Measurements from ENCODE around the gene TRNP1. TPM values are rescaled to one million over a fixed set of nuclear protein-coding genes. Genes with fewer than 3 reads are reported as not detected.

The TRNP1 gene
- total and polyA plus RNA-seq, 4 donors: 0.97 to 10.0 (median 2.4) TPM

DNA sequence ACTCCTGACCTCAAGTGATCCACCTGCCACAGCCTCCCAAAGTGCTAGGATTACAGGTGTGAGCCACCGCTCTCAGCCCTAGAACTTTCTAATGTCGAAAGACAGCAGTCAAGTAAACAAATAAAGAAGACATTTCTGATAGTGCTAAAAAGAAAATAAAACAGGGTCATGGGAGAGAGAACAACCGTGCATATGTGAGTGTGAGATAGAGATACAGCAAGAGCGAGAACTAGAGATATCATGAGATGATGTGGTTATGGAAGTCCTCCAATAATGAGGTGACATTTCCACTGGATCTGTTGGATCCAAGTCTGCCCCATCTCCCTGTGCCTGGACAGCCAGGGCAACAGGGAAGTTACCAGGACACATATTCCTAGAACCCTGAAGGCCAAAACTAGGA is 23.7 kb downstream of the TRNP1 start:
- no peak overlapping the region for H3K4me3 ChIP-seq (ENCODE audit: low read depth in 1 of 3, low read length in 3 of 3)
- H3K27ac ChIP-seq (ENCODE audit: low read depth in 1 of 2, low read length in 2 of 2): no peak overlapping the region
- TF ChIP-seq HNF4A (conservative IDR thresholded peaks at IDR 0.05): no peak
- TF ChIP-seq CTCF (IDR thresholded peaks at IDR 0.05; ENCODE audit: low read depth, low read length, missing input control): no peak
- TF ChIP-seq TAF1 (conservative IDR thresholded peaks at IDR 0.05): no peak
- TF ChIP-seq ATF3 (IDR thresholded peaks at IDR 0.05): no peak
- TF ChIP-seq FOXA2 (IDR thresholded peaks at IDR 0.05): no peak
- no peak for TF ChIP-seq GABPA (IDR thresholded peaks at IDR 0.05 in 1 of 2, conservative IDR thresholded peaks at IDR 0.05 in 1 of 2)
- TF ChIP-seq JUND (IDR thresholded peaks at IDR 0.05): no peak
- TF ChIP-seq RAD21 (IDR thresholded peaks at IDR 0.05): no peak
- no peak for TF ChIP-seq YY1 (IDR thresholded peaks at IDR 0.05)
- TF ChIP-seq REST (IDR thresholded peaks at IDR 0.05): no peak
- TF ChIP-seq ZBTB33 (IDR thresholded peaks at IDR 0.05): no peak
- no peak for TF ChIP-seq MAX (IDR thresholded peaks at IDR 0.05)
- TF ChIP-seq EGR1 (IDR thresholded peaks at IDR 0.05; ENCODE audit: low read depth in 2 of 2): no peak
- H3K27me3 ChIP-seq (ENCODE audit: control insufficient read depth in 4 of 4, insufficient read depth in 4 of 4, low read length in 3 of 4): no peaks in the 10 kb centered on the region
- H3K4me1 ChIP-seq (ENCODE audit: control insufficient read depth in 4 of 4, insufficient read depth in 4 of 4, low read length in 3 of 4): peaks cover 0 to 9% (median 4%) of the 10 kb centered on the region in 4 donors
- H3K9ac ChIP-seq (ENCODE audit: low read depth in 1 of 2, low read length in 2 of 2): no peak overlapping the region
- 91% methylated on average over 4 of the region's 4 CpGs for WGBS
- H3K36me3 ChIP-seq (ENCODE audit: control insufficient read depth in 4 of 4, insufficient read depth in 3 of 4, low read depth in 1 of 4, low read length in 3 of 4): no peaks in the 10 kb centered on the region
- DNase-seq (ENCODE audit: low spot score): no peak
- no peaks in the 10 kb centered on the region for H3K9me3 ChIP-seq (ENCODE audit: control insufficient read depth in 4 of 4, low read length in 3 of 4)

DNA sequence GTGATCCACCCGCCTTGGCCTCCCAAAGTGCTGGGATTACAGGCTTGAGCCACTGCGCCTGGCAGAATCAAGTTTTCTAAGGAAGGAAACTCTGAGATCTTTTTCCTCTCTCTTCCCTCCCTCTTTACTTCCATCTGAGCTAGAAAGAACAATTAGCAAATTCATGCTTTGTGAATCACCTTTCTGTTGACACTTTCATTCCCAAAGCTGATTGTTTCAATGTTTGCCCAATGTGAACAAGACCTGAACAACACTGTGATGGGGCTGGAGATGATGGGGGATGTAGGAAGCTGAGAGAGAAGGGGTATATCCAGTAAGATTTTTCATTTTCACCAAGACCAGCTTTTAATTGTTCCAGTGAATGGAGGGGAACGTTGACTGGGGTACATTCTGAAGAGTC is 24.8 kb downstream of the TRNP1 start:
- TF ChIP-seq SP1 (IDR thresholded peaks at IDR 0.05): no peak
- TF ChIP-seq FOXA2 (IDR thresholded peaks at IDR 0.05): no peak
- TF ChIP-seq REST (IDR thresholded peaks at IDR 0.05): no peak
- TF ChIP-seq ATF3 (IDR thresholded peaks at IDR 0.05): no peak
- TF ChIP-seq EGR1 (IDR thresholded peaks at IDR 0.05; ENCODE audit: low read depth in 2 of 2): no peak
- TF ChIP-seq HNF4G (IDR thresholded peaks at IDR 0.05): no peak
- no peak for TF ChIP-seq MAX (IDR thresholded peaks at IDR 0.05)
- TF ChIP-seq TAF1 (conservative IDR thresholded peaks at IDR 0.05): no peak
- H3K9ac ChIP-seq (ENCODE audit: low read depth in 1 of 2, low read length in 2 of 2): no peak overlapping the region
- H3K27ac ChIP-seq (ENCODE audit: low read depth in 1 of 2, low read length in 2 of 2): no peak overlapping the region
- H3K9me3 ChIP-seq (ENCODE audit: control insufficient read depth in 4 of 4, low read length in 3 of 4): no peaks in the 10 kb centered on the region
- no peaks in the 10 kb centered on the region for H3K4me1 ChIP-seq (ENCODE audit: control insufficient read depth in 4 of 4, insufficient read depth in 4 of 4, low read length in 3 of 4)
- 94% methylated on average over 3 of the region's 3 CpGs for WGBS
- no peaks in the 10 kb centered on the region for H3K27me3 ChIP-seq (ENCODE audit: control insufficient read depth in 4 of 4, insufficient read depth in 4 of 4, low read length in 3 of 4)
- DNase-seq (ENCODE audit: low spot score): no peak
- H3K4me3 ChIP-seq (ENCODE audit: low read depth in 1 of 3, low read length in 3 of 3): no peak overlapping the region
- no peaks in the 10 kb centered on the region for H3K36me3 ChIP-seq (ENCODE audit: control insufficient read depth in 4 of 4, insufficient read depth in 3 of 4, low read depth in 1 of 4, low read length in 3 of 4)
